Uterus (tissue), 2 donors: ENCODE data around the gene KCNQ1.

ENCODE experiments used
- CTCF ChIP-seq, 4 experiments: fragments of 200-600 bp in 2 of 4; fragments of 450-650 bp in 2 of 4; sonication (generic) in 2 of 4; IDR thresholded peaks; one replicate each; pipeline ENCODE4 v1.5.1; 2016 to 2019; ENCODE audit warnings: antibody characterized with exemption in 4 of 4, mild to moderate bottlenecking in 2 of 4, moderate library complexity in 1 of 4
- POLR2A ChIP-seq, 2 donors: fragments of 450-650 bp; IDR thresholded peaks; one replicate each; pipeline ENCODE4 v1.6.1; 2016; ENCODE audit warnings: antibody characterized with exemption in 2 of 2, mild to moderate bottlenecking in 1 of 2, moderate library complexity in 1 of 2

- TF ChIP-seq CTCF (IDR thresholded peaks at IDR 0.05) (no peak), POLR2A (IDR thresholded peaks at IDR 0.05) (no peak)
These were observed 134.7 kb downstream of the KCNQ1 start for GRCh38 chr11:2579315-2580060.
